ENCODE data around the gene ADK.
"Not testable (repeated sequence)": the region's sequence is repeated elsewhere in the genome, so short reads cannot be mapped to it uniquely, and the experiment has no call there.

The ADK gene

GRCh38 chr10:74292871-74293427 lies 141.9 kb downstream of the ADK start:
- FAIRE-seq (no peak), DNase-seq (ENCODE audit: insufficient read length, low spot score) (no peak)

- FAIRE-seq: no peak
Observed at GRCh38 chr10:74293686-74294371, 142.8 kb downstream of the ADK start.

GRCh38 chr10:74297389-74298080 lies 146.5 kb downstream of the ADK start:
- FAIRE-seq (no peak), DNase-seq (ENCODE audit: insufficient read length, low spot score) (no peak)

More at GRCh38 chr10:74293686-74294371, 142.8 kb downstream of the ADK start:
- DNase-seq (ENCODE audit: insufficient read length, low spot score): no peak

- not testable (repeated sequence) for DNase-seq (ENCODE audit: insufficient read length, low spot score); FAIRE-seq
Observed at GRCh38 chr10:74300074-74300621, 149.1 kb downstream of the ADK start.

- peak; percentile 14 for FAIRE-seq
- no peak for DNase-seq (ENCODE audit: insufficient read length, low spot score)
Observed at GRCh38 chr10:74300666-74301065, 149.6 kb downstream of the ADK start.

- no peak for DNase-seq (ENCODE audit: insufficient read length, low spot score)
- FAIRE-seq: peak; percentile 56
Observed at GRCh38 chr10:74305730-74306129, 154.7 kb downstream of the ADK start.

GRCh38 chr10:74306227-74306982 lies 155.4 kb downstream of the ADK start:
- no peak for DNase-seq (ENCODE audit: insufficient read length, low spot score)
- peak; percentile 80 for FAIRE-seq

GRCh38 chr10:74307061-74307651 lies 156.1 kb downstream of the ADK start:
- DNase-seq (ENCODE audit: insufficient read length, low spot score) (no peak), FAIRE-seq (peak; percentile 88)

GRCh38 chr10:74310652-74311257 lies 159.7 kb downstream of the ADK start:
- FAIRE-seq: no peak
- no peak for DNase-seq (ENCODE audit: insufficient read length, low spot score)

- DNase-seq (ENCODE audit: insufficient read length, low spot score) (no peak), FAIRE-seq (no peak)
Observed at GRCh38 chr10:74314166-74314565, 163.1 kb downstream of the ADK start.

- DNase-seq (ENCODE audit: insufficient read length, low spot score): no peak
- no peak for FAIRE-seq
Observed at GRCh38 chr10:74320026-74320425, 169.0 kb downstream of the ADK start.

GRCh38 chr10:74320717-74321116 lies 169.7 kb downstream of the ADK start:
- FAIRE-seq: peak; percentile 65

GRCh38 chr10:74322141-74322540 lies 171.1 kb downstream of the ADK start:
- DNase-seq (ENCODE audit: insufficient read length, low spot score) (no peak), FAIRE-seq (no peak)

More at GRCh38 chr10:74320717-74321116, 169.7 kb downstream of the ADK start:
- no peak for DNase-seq (ENCODE audit: insufficient read length, low spot score)

GRCh38 chr10:74322565-74322964 lies 171.5 kb downstream of the ADK start:
- FAIRE-seq (no peak), DNase-seq (ENCODE audit: insufficient read length, low spot score) (no peak)

- FAIRE-seq: no peak
- DNase-seq (ENCODE audit: insufficient read length, low spot score): no peak
Observed at GRCh38 chr10:74328388-74328787, 177.4 kb downstream of the ADK start.

- FAIRE-seq: no peak
- no peak for DNase-seq (ENCODE audit: insufficient read length, low spot score)
Observed at GRCh38 chr10:74329873-74330272, 178.9 kb downstream of the ADK start.

GRCh38 chr10:74330646-74331045 lies 179.6 kb downstream of the ADK start:
- DNase-seq (ENCODE audit: insufficient read length, low spot score) (no peak), FAIRE-seq (no peak)

- FAIRE-seq (no peak), DNase-seq (ENCODE audit: insufficient read length, low spot score) (no peak)
Observed at GRCh38 chr10:74332398-74332797, 181.4 kb downstream of the ADK start.

- DNase-seq (ENCODE audit: insufficient read length, low spot score) (no peak), FAIRE-seq (no peak)
Observed at GRCh38 chr10:74333174-74333573, 182.2 kb downstream of the ADK start.

- DNase-seq (ENCODE audit: insufficient read length, low spot score) (no peak), FAIRE-seq (no peak)
Observed at GRCh38 chr10:74334221-74334620, 183.2 kb downstream of the ADK start.

All from GM19239 (cell line).